Measurements from ENCODE around the gene DEGS2.

The DEGS2 gene

GRCh38 chr14:100192250-100192671 lies 32.8 kb upstream of the DEGS2 start (continued):
- TF ChIP-seq GLIS2 (tag by site-specific recombination; IDR thresholded peaks at IDR 0.05) = peak; percentile 10; the same call in 1 of the 2 replicates
- TF ChIP-seq ZNF792 (tag by site-specific recombination; IDR thresholded peaks at IDR 0.05) = no peak
- TF ChIP-seq SCRT2 (tag by site-specific recombination; IDR thresholded peaks at IDR 0.05) = 0 out of 2 replicates have a peak, but pooled peaks have one; percentile 29

GRCh38 chr14:100191584-100192249 lies 32.3 kb upstream of the DEGS2 start:
- H3K4me1 ChIP-seq (ENCODE audit: control insufficient read depth, insufficient read depth, low read length) = peaks cover 8% of the 10 kb centered on the region
- H3K27ac ChIP-seq (ENCODE audit: extremely low read depth, low read depth, low read length) = peak overlapping the region; percentile 82
- ChIA-PET POLR2A (interaction anchor here (2.3 kb wide), 1 partner anchor 21 kb away, joined by 5 read pairs; no protein-coding TSS in a partner anchor), CTCF (interaction anchor here (0.6 to 3.1 kb wide), 12 partner anchors 8 to 209 kb away, joined by 3 to 21 read pairs (median 6); no protein-coding TSS in a partner anchor)
- no peak overlapping the region for H3K4me3 ChIP-seq (ENCODE audit: low read depth, low read length)
- no peaks in the 10 kb centered on the region for H3K36me3 ChIP-seq (ENCODE audit: control insufficient read depth in 2 of 2, insufficient read depth in 1 of 2, low read length in 2 of 2)
- TF ChIP-seq ZEB2 (tag by site-specific recombination; IDR thresholded peaks at IDR 0.05) = no peak
- TF ChIP-seq ZNF645 (tag by site-specific recombination; IDR thresholded peaks at IDR 0.05) = no peak
- no peak for TF ChIP-seq HOXA7 (CRISPR knock-in tag; IDR thresholded peaks at IDR 0.05; ENCODE audit: borderline replicate concordance)
- no peak for TF ChIP-seq ZSCAN4 (tag by site-specific recombination; IDR thresholded peaks at IDR 0.05)
- peak; percentile 57 for TF ChIP-seq ZNF121 (tag by site-specific recombination; IDR thresholded peaks at IDR 0.05)
- no peak for TF ChIP-seq GLI4 (tag by site-specific recombination; IDR thresholded peaks at IDR 0.05)
- TF ChIP-seq ZNF791 (tag by site-specific recombination; IDR thresholded peaks at IDR 0.05) = no peak
- no peak for TF ChIP-seq ZNF596 (tag by site-specific recombination; IDR thresholded peaks at IDR 0.05)
- no peaks in the 10 kb centered on the region for H3K9me3 ChIP-seq (ENCODE audit: control insufficient read depth, insufficient read depth, low read depth, low read length)

- ChIA-PET POLR2A (no interaction called here), CTCF (no interaction called here)
Observed at GRCh38 chr14:100190126-100190525, 30.7 kb upstream of the DEGS2 start.

GRCh38 chr14:100188392-100189030 lies 29.1 kb upstream of the DEGS2 start:
- Histone ChIP-seq H3K4me1 (ENCODE audit: control insufficient read depth, insufficient read depth, low read length) (peaks cover 8% of the 10 kb centered on the region), H3K27ac (ENCODE audit: extremely low read depth, low read depth, low read length) (no peak overlapping the region), H3K36me3 (ENCODE audit: control insufficient read depth in 2 of 2, insufficient read depth in 1 of 2, low read length in 2 of 2) (no peaks in the 10 kb centered on the region), H3K9me3 (ENCODE audit: control insufficient read depth, insufficient read depth, low read depth, low read length) (no peaks in the 10 kb centered on the region), H3K4me3 (ENCODE audit: low read depth, low read length) (no peak overlapping the region)
- no peak for TF ChIP-seq ZNF146 (tag by site-specific recombination; IDR thresholded peaks at IDR 0.05)
- TF ChIP-seq ZIC2 (tag by site-specific recombination; IDR thresholded peaks at IDR 0.05) = peak; percentile 51
- no peak for TF ChIP-seq HOXC10 (CRISPR knock-in tag; IDR thresholded peaks at IDR 0.05)
- no peak for TF ChIP-seq ZNF791 (tag by site-specific recombination; IDR thresholded peaks at IDR 0.05)
- TF ChIP-seq BCL11A (tag by site-specific recombination; IDR thresholded peaks at IDR 0.05; ENCODE audit: low read depth) = no peak
- no peak for TF ChIP-seq OVOL3 (tag by site-specific recombination; IDR thresholded peaks at IDR 0.05)
- TF ChIP-seq GLIS2 (tag by site-specific recombination; IDR thresholded peaks at IDR 0.05) = 0 out of 2 replicates have a peak, but pooled peaks have one; percentile 29
- TF ChIP-seq ZNF175 (tag by site-specific recombination; IDR thresholded peaks at IDR 0.05) = no peak
- TF ChIP-seq HOXA7 (CRISPR knock-in tag; IDR thresholded peaks at IDR 0.05; ENCODE audit: borderline replicate concordance) = no peak
- CTCF ChIA-PET = no interaction called here
- POLR2A ChIA-PET = no interaction called here

More at GRCh38 chr14:100190126-100190525, 30.7 kb upstream of the DEGS2 start:
- Histone ChIP-seq H3K4me1 (ENCODE audit: control insufficient read depth, insufficient read depth, low read length) (peaks cover 8% of the 10 kb centered on the region), H3K9me3 (ENCODE audit: control insufficient read depth, insufficient read depth, low read depth, low read length) (no peaks in the 10 kb centered on the region), H3K36me3 (ENCODE audit: control insufficient read depth in 2 of 2, insufficient read depth in 1 of 2, low read length in 2 of 2) (no peaks in the 10 kb centered on the region), H3K4me3 (ENCODE audit: low read depth, low read length) (no peak overlapping the region), H3K27ac (ENCODE audit: extremely low read depth, low read depth, low read length) (no peak overlapping the region)
- peak; percentile 43 for TF ChIP-seq ZNF529 (tag by site-specific recombination; IDR thresholded peaks at IDR 0.05; ENCODE audit: insufficient replicate concordance)
- no peak for TF ChIP-seq ZNF768 (tag by site-specific recombination; IDR thresholded peaks at IDR 0.05)
- TF ChIP-seq SCRT1 (tag by site-specific recombination; IDR thresholded peaks at IDR 0.05; ENCODE audit: borderline replicate concordance) = peak; percentile 94
- peak; percentile 97 for TF ChIP-seq SCRT2 (tag by site-specific recombination; IDR thresholded peaks at IDR 0.05)

Measured in HEK293 (cell line).